GM23338 (cell line): Measurements from ENCODE around the gene LSP1. TPM values are rescaled to one million over a fixed set of nuclear protein-coding genes. Genes with fewer than 3 reads are reported as not detected.

Experiments
- ATAC-seq: fragments of 200-7000 bp; cut with Tn5 transposase; 3 replicates; pipeline ENCODE4 v1.9.1; 2020
- DNase-seq: peaks from one replicate; pipeline ENCODE4 v3.0.0-alpha.2; 2015; ENCODE audit warnings: low spot score
- H2AFZ ChIP-seq: fragments of 200-600 bp; sonication (generic); 2 replicates; pipeline ENCODE4 v1.8.0; 2016; ENCODE audit warnings: antibody characterized with exemption, mild to moderate bottlenecking, moderate library complexity
- H3F3A ChIP-seq: fragments of 200-600 bp; sonication (generic); replicated peaks from 2 replicates; pipeline ENCODE4 v1.8.0; 2017; ENCODE audit warnings: antibody characterized with exemption, mixed run types, low read depth
- H3K27ac ChIP-seq: fragments of 200-600 bp; sonication (generic); 2 replicates; pipeline ENCODE4 v1.6.1; 2016; ENCODE audit warnings: low read depth
- H3K27me3 ChIP-seq: fragments of 200-600 bp; sonication (generic); 2 replicates; pipeline ENCODE4 v1.8.0; 2016; ENCODE audit warnings: mild to moderate bottlenecking, mixed run types, moderate library complexity; ENCODE audit not compliant: insufficient read depth
- H3K36me3 ChIP-seq: fragments of 200-600 bp; sonication (generic); 2 replicates; pipeline ENCODE4 v1.8.0; 2016; ENCODE audit warnings: mild to moderate bottlenecking; ENCODE audit not compliant: insufficient read depth
- H3K4me1 ChIP-seq: fragments of 200-600 bp; sonication (generic); 2 replicates; pipeline ENCODE4 v1.8.0; 2016; ENCODE audit warnings: mild to moderate bottlenecking, moderate library complexity; ENCODE audit not compliant: insufficient read depth
- H3K4me2 ChIP-seq: fragments of 200-600 bp; sonication (generic); 2 replicates; pipeline ENCODE4 v1.7.1; 2017; ENCODE audit warnings: mixed run types
- H3K4me3 ChIP-seq: fragments of 200-600 bp; sonication (generic); 2 replicates; pipeline ENCODE4 v1.6.1; 2016; ENCODE audit warnings: mixed run types
- H3K79me2 ChIP-seq: fragments of 200-600 bp; sonication (generic); replicated peaks from 2 replicates; pipeline ENCODE4 v1.8.0; 2017; ENCODE audit warnings: mild to moderate bottlenecking; ENCODE audit not compliant: insufficient read depth
- H3K9me2 ChIP-seq: fragments of 200-600 bp; sonication (generic); 2 replicates; pipeline ENCODE4 v1.8.0; 2017; ENCODE audit not compliant: insufficient read depth
- H4K20me1 ChIP-seq: fragments of 200-600 bp; sonication (generic); replicated peaks from 2 replicates; pipeline ENCODE4 v1.8.0; 2017; ENCODE audit warnings: mild to moderate bottlenecking; ENCODE audit not compliant: insufficient read depth
- H3K27ac Mint-ChIP-seq: 2 replicates; pipeline ENCODE4 v1.8.0; 2020; ENCODE audit warnings: inconsistent platforms, mild to moderate bottlenecking, moderate library complexity, mixed read lengths
- H3K27me3 Mint-ChIP-seq: 3 replicates; pipeline ENCODE4 v1.8.0; 2022; ENCODE audit warnings: low read depth, mild to moderate bottlenecking, moderate library complexity, mixed read lengths, inconsistent platforms; ENCODE audit not compliant: insufficient read depth, poor library complexity
- H3K36me3 Mint-ChIP-seq: 3 replicates; pipeline ENCODE4 v1.8.0; 2021; ENCODE audit warnings: low read depth, mild to moderate bottlenecking, inconsistent platforms, moderate library complexity, mixed read lengths
- H3K4me1 Mint-ChIP-seq: 3 replicates; pipeline ENCODE4 v1.8.0; 2020; ENCODE audit warnings: mild to moderate bottlenecking, inconsistent platforms, mixed read lengths
- H3K4me3 Mint-ChIP-seq: 3 replicates; pipeline ENCODE4 v1.8.0; 2021; ENCODE audit warnings: moderate library complexity, mild to moderate bottlenecking, inconsistent platforms, mixed read lengths
- H3K9me3 Mint-ChIP-seq: 3 replicates; pipeline ENCODE4 v1.8.0; 2020; ENCODE audit warnings: moderate library complexity, mild to moderate bottlenecking, inconsistent platforms, mixed read lengths
- CREB1 ChIP-seq: fragments of 250-450 bp; sonication (Bioruptor Pico); IDR thresholded peaks from 2 replicates; pipeline ENCODE4 v1.5.0; 2020; ENCODE audit warnings: low read depth, mild to moderate bottlenecking, moderate library complexity
- EZH2 ChIP-seq: fragments of 200-600 bp; sonication (generic); IDR thresholded peaks from one replicate; pipeline ENCODE4 v1.8.0; 2017; ENCODE audit warnings: antibody characterized with exemption, mild to moderate bottlenecking, low read depth; ENCODE audit not compliant: unreplicated experiment
- JUNB ChIP-seq: IDR thresholded peaks from one replicate; pipeline ENCODE4 v1.6.1; 2016; ENCODE audit warnings: antibody characterized with exemption; ENCODE audit not compliant: unreplicated experiment
- NANOG ChIP-seq: IDR thresholded peaks from 2 replicates; pipeline ENCODE4 v1.6.1; 2016; ENCODE audit warnings: antibody characterized with exemption, borderline replicate concordance
- STAT1 ChIP-seq: IDR thresholded peaks from one replicate; pipeline ENCODE4 v1.6.1; 2016; ENCODE audit warnings: antibody characterized with exemption; ENCODE audit not compliant: unreplicated experiment
- ZNF114 ChIP-seq: fragments of 250-450 bp; sonication (Bioruptor Pico); IDR thresholded peaks from 2 replicates; pipeline ENCODE4 v1.5.0; 2020; ENCODE audit warnings: mild to moderate bottlenecking, moderate library complexity
- ZNF331 ChIP-seq: fragments of 250-450 bp; sonication (Bioruptor Pico); IDR thresholded peaks from 2 replicates; pipeline ENCODE4 v1.5.0; 2020; ENCODE audit warnings: low read depth, mild to moderate bottlenecking, moderate library complexity
- ZNF462 ChIP-seq: fragments of 250-450 bp; sonication (Bioruptor Pico); IDR thresholded peaks from 2 replicates; pipeline ENCODE4 v1.5.0; 2020; ENCODE audit warnings: mild to moderate bottlenecking, moderate library complexity
- polyA plus RNA-seq: library from polyadenylated mRNA; unstranded; fragments of >200 nt; fragmentation: Nextera tagmentation; extraction: Ambion mirVana; gene quantifications from 2 replicates; pipeline ENCODE4 v1.2.1, GENCODE V29; 2016
- total RNA-seq: library from RNA; depleted of rRNA; stranded (reverse); fragments of >200 nt; shearing (Covaris generic); gene quantifications from 2 replicates; pipeline ENCODE4 v1.2.3, GENCODE V29; 2014

Gene LSP1
- total and polyA plus RNA-seq, 2 experiments from 2014 or later: 0.84 TPM; not detected in 1

DNA sequence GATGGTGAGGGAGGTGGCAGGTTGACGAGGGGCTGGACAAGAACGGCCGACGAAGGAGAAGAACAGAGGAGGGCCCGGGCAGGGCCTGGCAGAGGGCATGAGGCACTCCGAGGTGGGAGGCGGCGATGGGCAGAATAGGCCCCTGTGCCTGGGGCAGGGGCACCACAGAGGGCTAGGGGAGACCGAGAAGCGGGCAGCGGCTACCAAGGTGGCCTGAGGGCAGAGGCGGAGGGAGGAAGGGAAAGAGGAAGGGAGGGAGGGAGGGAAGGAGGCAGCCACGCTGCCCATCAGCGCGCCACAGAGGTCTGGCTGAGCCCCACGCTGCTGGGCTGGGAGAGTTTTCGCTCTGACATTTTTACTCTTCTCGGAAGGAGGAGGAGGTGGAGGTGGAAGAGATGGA, 11.3 kb downstream of the LSP1 start:
- Histone ChIP-seq H2AFZ (no peak overlapping the region), H3F3A (no peaks in the 10 kb centered on the region), H3K4me2 (no peak overlapping the region), H3K4me1 (no peaks in the 10 kb centered on the region), H3K27ac (no peak overlapping the region), H3K9me2 (no peaks in the 10 kb centered on the region), H3K79me2 (no peaks in the 10 kb centered on the region), H3K36me3 (no peaks in the 10 kb centered on the region), H4K20me1 (no peaks in the 10 kb centered on the region), H3K27me3 (no peaks in the 10 kb centered on the region), H3K4me3 (no peak overlapping the region)
- Mint-ChIP-seq H3K27ac (no peak overlapping the region), H3K9me3 (no peaks in the 10 kb centered on the region), H3K36me3 (no peaks in the 10 kb centered on the region), H3K27me3 (peaks cover 5% of the 10 kb centered on the region), H3K4me1 (no peaks in the 10 kb centered on the region), H3K4me3 (no peak overlapping the region)
- DNase-seq (no peak), ATAC-seq (no peak)
- no peak for TF ChIP-seq EZH2
- no peak for TF ChIP-seq ZNF114 (CRISPR knock-in tag)
- no peak for TF ChIP-seq ZNF331 (CRISPR knock-in tag)
- TF ChIP-seq ZNF462 (CRISPR knock-in tag): no peak

GRCh38 chr11:1864831-1865665, 12.2 kb downstream of the LSP1 start:
- peaks cover 6% of the 10 kb centered on the region for H3K27me3 Mint-ChIP-seq
- H3K79me2 ChIP-seq: no peaks in the 10 kb centered on the region
- DNase-seq: no peak
- no peak; the same call in 2 of the 3 replicates for ATAC-seq
- no peaks in the 10 kb centered on the region for H3K4me1 ChIP-seq
- H3K36me3 ChIP-seq: no peaks in the 10 kb centered on the region
- no peak overlapping the region for H3K4me3 Mint-ChIP-seq
- H4K20me1 ChIP-seq: no peaks in the 10 kb centered on the region
- no peaks in the 10 kb centered on the region for H3F3A ChIP-seq
- H3K4me1 Mint-ChIP-seq: no peaks in the 10 kb centered on the region
- H3K4me3 ChIP-seq: no peak overlapping the region
- no peak overlapping the region for H3K27ac Mint-ChIP-seq
- no peaks in the 10 kb centered on the region for H3K36me3 Mint-ChIP-seq
- H3K9me2 ChIP-seq: no peaks in the 10 kb centered on the region
- H3K9me3 Mint-ChIP-seq: no peaks in the 10 kb centered on the region
- H3K27ac ChIP-seq: no peak overlapping the region
- H3K4me2 ChIP-seq: no peak overlapping the region
- no peak overlapping the region for H2AFZ ChIP-seq
- H3K27me3 ChIP-seq: no peaks in the 10 kb centered on the region
- TF ChIP-seq STAT1: no peak
- no peak for TF ChIP-seq CREB1 (CRISPR knock-in tag)
- TF ChIP-seq NANOG: no peak
- no peak for TF ChIP-seq JUNB
